Transverse colon (tissue), 4 donors: ENCODE data around the gene PHRF1. TPM values are rescaled to one million over a fixed set of nuclear protein-coding genes. Genes with fewer than 3 reads are reported as not detected.

Source experiments
- DNase-seq: peaks from one replicate; pipeline ENCODE4 v3.0.0-alpha.2; 2019
- H3K27ac ChIP-seq, 4 donors: fragments of 200-600 bp; sonication (generic); 2 replicates each; pipeline ENCODE4 v1.5.1; 2016 to 2018; ENCODE audit warnings: inconsistent platforms in 4 of 4
- H3K27me3 ChIP-seq: fragments of 200-600 bp; sonication (generic); 2 replicates; pipeline ENCODE4 v1.5.1; 2017; ENCODE audit warnings: inconsistent platforms
- H3K36me3 ChIP-seq, 4 donors: fragments of 200-600 bp; sonication (generic); 2 replicates each; pipeline ENCODE4 v1.5.1; 2017 to 2019; ENCODE audit warnings: inconsistent platforms in 4 of 4
- H3K4me1 ChIP-seq, 4 donors: fragments of 200-600 bp; sonication (generic); 2 replicates each; pipeline ENCODE4 v1.5.1; 2017 to 2020; ENCODE audit warnings: inconsistent platforms in 4 of 4
- H3K4me3 ChIP-seq, 4 donors: fragments of 200-600 bp; sonication (generic); 1 replicate in 1 of 4; 2 replicates in 3 of 4; pipeline versions ENCODE4 v1.5.1 to v1.6.1; 2017 to 2019; ENCODE audit warnings: inconsistent platforms in 4 of 4
- H3K9me3 ChIP-seq, 2 donors: fragments of 200-600 bp; sonication (generic); 2 replicates each; pipeline ENCODE4 v1.5.1; 2017 to 2019; ENCODE audit warnings: inconsistent platforms in 2 of 2
- CTCF ChIP-seq, 5 experiments: fragments of 200-600 bp in 3 of 5; fragments of 450-650 bp in 2 of 5; sonication (generic) in 3 of 5; IDR thresholded peaks; 1 replicate in 2 of 5; 2 replicates in 3 of 5; pipeline ENCODE4 v1.5.1; 2016 to 2017; ENCODE audit warnings: antibody characterized with exemption in 5 of 5, inconsistent platforms in 3 of 5, mild to moderate bottlenecking in 2 of 5, moderate library complexity in 1 of 5
- EP300 ChIP-seq: sonication (generic); formaldehyde crosslinking; IDR thresholded peaks from one replicate; pipeline ENCODE4 v1.6.1; 2017; ENCODE audit warnings: antibody characterized with exemption, low read depth
- POLR2A ChIP-seq: fragments of 450-650 bp; IDR thresholded peaks from one replicate; pipeline ENCODE4 v1.6.1; 2016; ENCODE audit warnings: antibody characterized with exemption, mild to moderate bottlenecking, moderate library complexity
- POLR2AphosphoS5 ChIP-seq, 3 donors: sonication (generic); formaldehyde crosslinking; IDR thresholded peaks; one replicate each; pipeline ENCODE4 v1.6.1; 2016; ENCODE audit warnings: antibody characterized with exemption in 3 of 3
- WGBS, 2 donors: methylation state at CpG; one replicate each; pipeline ENCODE4 v1.1.5; 2018; ENCODE audit warnings: low coverage in 1 of 2; 5-methylcytosine and 5-hydroxymethylcytosine counted together
- in situ Hi-C, 4 donors: fragments of 200-750 bp; cut with MboI; loops; one replicate each; pipeline versions ENCODE4 v1.15.0 to v1.15.1; 2017; ENCODE audit warnings: low sequenced_read_pairs in 3 of 4, low pct_ligation_motif_present in 1 of 4, low pct_unique_long_range_greater_than_20kb in 1 of 4
- intact Hi-C: fragments of 100-400 bp; cut with DNase I; formaldehyde crosslinking; loops from one replicate; pipeline ENCODE4 v1.15.1; 2023; ENCODE audit warnings: low total_unique reads
- total RNA-seq, 4 donors: library from RNA; depleted of rRNA; stranded (reverse); fragments of >200 nt; gene quantifications; one replicate each; pipeline ENCODE4 v1.1.0, GENCODE V29; 2016

PHRF1 gene
- total RNA-seq, 4 donors from 2014 or later: 28.4 to 60.6 (median 43.2) TPM

- TF ChIP-seq POLR2AphosphoS5 (IDR thresholded peaks at IDR 0.05): peak; percentile 15 to 49 (median 38)
- TF ChIP-seq CTCF (IDR thresholded peaks at IDR 0.05): peak; percentile 9 to 80 (median 41)
- no peak for TF ChIP-seq POLR2A
- no peak for TF ChIP-seq EP300
- Histone ChIP-seq H3K27ac (peak overlapping the region; percentile 64 to 96 (median 88)), H3K9me3 (no peaks in the 10 kb centered on the region), H3K36me3 (peaks cover 0 to 35% (median 20%) of the 10 kb centered on the region in 4 donors), H3K4me3 (no peak overlapping the region), H3K4me1 (peaks cover 20 to 48% (median 37%) of the 10 kb centered on the region in 4 donors), H3K27me3 (no peaks in the 10 kb centered on the region)
- DNase-seq: peak; percentile 83
- WGBS, 2 donors: 45% methylated on average over 26 of the region's 27 CpGs; no CpG with 5 or more reads in 1 of the 2 donors
- in situ Hi-C loops (no loop called here), intact Hi-C loops (no loop called here)
Observed at GRCh38 chr11:612201-612960, 36.1 kb downstream of the PHRF1 start.

GRCh38 chr11:612961-613300, 36.7 kb downstream of the PHRF1 start:
- Histone ChIP-seq H3K4me1 (peaks cover 20 to 48% (median 37%) of the 10 kb centered on the region in 4 donors), H3K9me3 (no peaks in the 10 kb centered on the region), H3K4me3 (no peak overlapping the region), H3K27me3 (no peaks in the 10 kb centered on the region), H3K36me3 (peaks cover 0 to 30% (median 16%) of the 10 kb centered on the region in 4 donors), H3K27ac (peak overlapping the region; percentile 64 to 96 (median 88))
- TF ChIP-seq POLR2AphosphoS5 (IDR thresholded peaks at IDR 0.05) (no peak), CTCF (IDR thresholded peaks at IDR 0.05) (no peak), EP300 (no peak), POLR2A (no peak)
- DNase-seq: no peak
- intact Hi-C loops: no loop called here
- WGBS, 2 donors: 90% methylated on average over 9 of the region's 10 CpGs; no CpG with 5 or more reads in 1 of the 2 donors
- in situ Hi-C loops: no loop called here

- intact Hi-C loops (no loop called here), in situ Hi-C loops (no loop called here)
- peak overlapping the region in 2 of 4 donors; percentile 13 to 78 for H3K4me3 ChIP-seq
- peaks cover 20 to 48% (median 37%) of the 10 kb centered on the region in 4 donors for H3K4me1 ChIP-seq
- 50% methylated on average over 22 of the region's 36 CpGs; no CpG with 5 or more reads in 1 of the 2 donors for WGBS, 2 donors
- H3K9me3 ChIP-seq: no peaks in the 10 kb centered on the region
- DNase-seq: peak; percentile 92
- no peaks in the 10 kb centered on the region for H3K27me3 ChIP-seq
- H3K27ac ChIP-seq: peak overlapping the region; percentile 92 to 99 (median 96)
- H3K36me3 ChIP-seq: peaks cover 0 to 29% (median 13%) of the 10 kb centered on the region in 4 donors
- TF ChIP-seq POLR2AphosphoS5 (IDR thresholded peaks at IDR 0.05) (peak; percentile 3 to 52 (median 42)), EP300 (no peak), POLR2A (peak; percentile 37), CTCF (IDR thresholded peaks at IDR 0.05) (no peak)
Observed at GRCh38 chr11:613369-613968, 37.2 kb downstream of the PHRF1 start.

GRCh38 chr11:614021-614622, 37.9 kb downstream of the PHRF1 start:
- Histone ChIP-seq H3K27ac (peak overlapping the region; percentile 92 to 99 (median 96)), H3K9me3 (no peaks in the 10 kb centered on the region), H3K4me3 (peak overlapping the region in 2 of 4 donors; percentile 13 to 78), H3K4me1 (peaks cover 20 to 48% (median 37%) of the 10 kb centered on the region in 4 donors), H3K36me3 (peaks cover 0 to 22% (median 9%) of the 10 kb centered on the region in 4 donors), H3K27me3 (no peaks in the 10 kb centered on the region)
- DNase-seq: peak; percentile 32
- intact Hi-C loops (no loop called here), in situ Hi-C loops (no loop called here)
- WGBS, 2 donors: 54% methylated on average over 13 of the region's 14 CpGs; no CpG with 5 or more reads in 1 of the 2 donors
- TF ChIP-seq POLR2A: no peak
- no peak for TF ChIP-seq EP300
- no peak for TF ChIP-seq POLR2AphosphoS5 (IDR thresholded peaks at IDR 0.05)
